GM12864 (cell line): ENCODE measurements around the gene ARFGAP1.

Experiments
- DNase-seq: peaks from one replicate; pipeline ENCODE4 v3.0.0-alpha.2; 2011; ENCODE audit warnings: low read depth
- H3K4me3 ChIP-seq: 2 replicates; pipeline ENCODE4 v1.5.1; 2011; ENCODE audit warnings: mild to moderate bottlenecking, low read depth, low read length, control low read depth
- TF ChIP-seq, protein P1 (sequence below): IDR thresholded peaks from 2 replicates; pipeline ENCODE4 v1.5.1; 2011; ENCODE audit warnings: low read depth, mild to moderate bottlenecking, moderate library complexity, low read length, control low read depth, inconsistent platforms; ENCODE audit errors: missing control alignments

The ARFGAP1 gene

DNA sequence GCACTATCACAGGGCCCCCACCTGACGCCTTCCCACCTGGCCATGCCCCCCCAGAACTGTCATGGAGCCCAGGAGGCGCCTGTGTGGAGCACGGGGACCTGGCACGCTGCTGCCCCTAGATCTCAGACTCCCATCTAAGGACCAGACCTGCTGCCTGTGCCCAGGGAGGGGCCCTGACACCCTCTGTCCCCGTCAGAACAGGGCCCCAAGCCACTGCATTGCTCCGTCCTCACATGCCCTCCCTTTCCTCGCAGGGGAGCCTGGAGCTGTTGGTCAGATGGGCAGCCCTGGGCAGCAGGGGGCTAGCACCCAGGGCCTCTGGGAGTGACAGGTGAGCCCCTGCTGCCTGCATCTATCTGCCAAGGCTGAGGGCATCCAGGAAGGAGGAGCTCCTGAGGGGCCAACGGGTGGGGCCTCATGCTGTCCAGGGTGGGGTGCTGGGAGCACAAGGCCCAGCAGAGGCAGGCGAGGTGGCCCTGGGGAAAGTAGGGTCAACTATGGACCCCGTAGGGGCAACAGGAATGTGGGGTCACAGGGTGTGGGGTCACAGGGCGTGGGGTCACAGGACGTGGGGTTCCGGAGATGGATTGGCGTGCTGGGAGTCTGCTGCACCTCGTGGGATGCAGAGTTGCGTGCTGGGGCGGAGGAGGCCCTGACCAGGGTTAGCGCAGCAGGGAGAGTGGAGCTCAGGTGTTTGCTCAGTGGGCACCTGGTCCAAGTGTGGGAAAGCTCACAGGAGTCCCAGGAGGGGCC, 56.9 kb downstream of the ARFGAP1 start:
- TF ChIP-seq, protein P1, sequence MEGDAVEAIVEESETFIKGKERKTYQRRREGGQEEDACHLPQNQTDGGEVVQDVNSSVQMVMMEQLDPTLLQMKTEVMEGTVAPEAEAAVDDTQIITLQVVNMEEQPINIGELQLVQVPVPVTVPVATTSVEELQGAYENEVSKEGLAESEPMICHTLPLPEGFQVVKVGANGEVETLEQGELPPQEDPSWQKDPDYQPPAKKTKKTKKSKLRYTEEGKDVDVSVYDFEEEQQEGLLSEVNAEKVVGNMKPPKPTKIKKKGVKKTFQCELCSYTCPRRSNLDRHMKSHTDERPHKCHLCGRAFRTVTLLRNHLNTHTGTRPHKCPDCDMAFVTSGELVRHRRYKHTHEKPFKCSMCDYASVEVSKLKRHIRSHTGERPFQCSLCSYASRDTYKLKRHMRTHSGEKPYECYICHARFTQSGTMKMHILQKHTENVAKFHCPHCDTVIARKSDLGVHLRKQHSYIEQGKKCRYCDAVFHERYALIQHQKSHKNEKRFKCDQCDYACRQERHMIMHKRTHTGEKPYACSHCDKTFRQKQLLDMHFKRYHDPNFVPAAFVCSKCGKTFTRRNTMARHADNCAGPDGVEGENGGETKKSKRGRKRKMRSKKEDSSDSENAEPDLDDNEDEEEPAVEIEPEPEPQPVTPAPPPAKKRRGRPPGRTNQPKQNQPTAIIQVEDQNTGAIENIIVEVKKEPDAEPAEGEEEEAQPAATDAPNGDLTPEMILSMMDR = no peak
- no peak for DNase-seq
- no peak overlapping the region for H3K4me3 ChIP-seq

DNA sequence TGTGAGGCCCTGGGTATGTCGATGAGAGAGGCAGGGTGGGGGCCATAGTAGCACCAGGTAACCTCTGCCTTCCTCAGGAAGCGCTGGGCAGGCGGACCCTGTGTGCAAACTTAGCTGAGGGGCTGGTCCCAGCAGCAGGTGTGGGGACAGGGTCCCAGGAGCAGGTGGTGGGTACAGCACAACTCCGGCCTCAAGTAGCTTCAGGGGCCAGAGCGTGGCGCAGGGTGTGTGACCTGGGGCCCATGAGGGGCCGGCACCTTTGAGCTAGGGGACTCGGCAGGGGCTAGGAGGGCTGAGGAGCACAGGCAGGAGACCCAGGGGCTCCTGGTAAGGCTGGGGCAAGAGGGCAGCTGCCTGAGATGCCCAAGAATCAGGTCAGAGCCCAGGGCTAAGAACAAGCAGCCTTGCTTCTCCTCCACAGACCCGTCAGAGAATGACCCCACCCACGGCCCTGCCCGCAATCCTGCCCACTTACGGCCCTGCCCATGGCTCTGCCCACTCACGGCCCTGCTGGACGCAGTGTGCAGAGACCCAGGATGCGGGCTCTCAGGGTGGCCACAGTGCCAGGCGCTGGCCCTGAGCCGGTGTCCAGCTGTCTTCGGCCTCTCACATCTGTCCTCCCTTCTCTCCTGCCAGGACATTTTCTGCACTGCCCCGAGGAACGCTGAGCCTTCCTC, 57.6 kb downstream of the ARFGAP1 start:
- DNase-seq = no peak
- no peak overlapping the region for H3K4me3 ChIP-seq
- TF ChIP-seq, protein P1 = no peak

DNA sequence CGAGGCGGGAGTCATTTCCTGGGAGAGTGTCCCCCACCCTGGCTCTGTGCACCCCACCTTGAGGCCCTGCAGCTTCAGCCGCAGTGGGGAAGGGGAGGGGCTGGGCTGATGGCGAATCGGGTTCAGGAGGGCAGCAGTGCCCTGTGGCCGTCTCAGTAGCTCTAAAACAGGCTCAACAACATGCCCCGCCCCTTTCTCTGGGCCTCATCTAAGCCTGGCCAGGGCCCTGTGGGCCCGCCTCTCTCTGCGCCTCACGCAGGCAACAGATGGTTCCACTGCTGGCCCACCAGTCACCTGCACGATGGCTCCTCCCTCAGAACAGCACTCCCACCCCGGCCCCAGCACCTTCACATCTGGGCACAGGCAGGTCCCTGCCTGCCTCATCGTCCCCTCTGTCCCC, 58.3 kb downstream of the ARFGAP1 start:
- no peak for DNase-seq

DNA sequence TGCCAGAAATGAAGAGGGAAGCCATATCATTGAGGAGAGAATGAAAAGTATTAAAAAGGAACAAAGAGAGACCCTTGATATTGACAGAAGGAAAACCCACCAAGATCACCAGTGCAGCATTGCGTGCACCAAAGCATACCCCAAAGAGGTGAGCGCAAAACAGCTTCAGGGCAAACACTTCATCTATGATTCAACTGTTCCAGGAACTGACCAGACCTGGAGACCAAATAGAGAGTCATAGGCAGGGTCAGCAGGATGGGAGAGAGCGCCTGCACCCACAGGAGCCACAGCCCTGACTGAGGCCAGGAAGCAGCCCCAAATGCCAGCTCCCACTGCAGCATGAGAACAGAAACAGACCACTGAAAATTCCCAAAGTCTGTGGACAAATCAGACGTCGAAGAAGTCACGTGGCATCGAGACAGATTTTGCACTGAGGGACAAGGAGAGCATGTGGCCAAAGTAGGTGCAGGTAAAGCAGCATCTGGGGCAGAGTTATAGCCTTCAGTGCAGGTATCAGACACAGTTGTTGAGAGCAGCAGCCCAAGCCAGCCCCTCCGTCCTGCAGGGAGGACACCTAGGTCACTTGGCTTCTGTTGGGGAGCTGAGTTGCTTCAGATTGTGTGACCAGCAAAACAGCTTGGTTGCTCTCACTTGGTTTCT, 59.3 kb downstream of the ARFGAP1 start:
- no peak overlapping the region for H3K4me3 ChIP-seq
- no peak for DNase-seq
- TF ChIP-seq, protein P1 = no peak

More for the DNA sequence above, 58.3 kb downstream of the ARFGAP1 start:
- H3K4me3 ChIP-seq = no peak overlapping the region
- TF ChIP-seq, protein P1 = no peak

DNA sequence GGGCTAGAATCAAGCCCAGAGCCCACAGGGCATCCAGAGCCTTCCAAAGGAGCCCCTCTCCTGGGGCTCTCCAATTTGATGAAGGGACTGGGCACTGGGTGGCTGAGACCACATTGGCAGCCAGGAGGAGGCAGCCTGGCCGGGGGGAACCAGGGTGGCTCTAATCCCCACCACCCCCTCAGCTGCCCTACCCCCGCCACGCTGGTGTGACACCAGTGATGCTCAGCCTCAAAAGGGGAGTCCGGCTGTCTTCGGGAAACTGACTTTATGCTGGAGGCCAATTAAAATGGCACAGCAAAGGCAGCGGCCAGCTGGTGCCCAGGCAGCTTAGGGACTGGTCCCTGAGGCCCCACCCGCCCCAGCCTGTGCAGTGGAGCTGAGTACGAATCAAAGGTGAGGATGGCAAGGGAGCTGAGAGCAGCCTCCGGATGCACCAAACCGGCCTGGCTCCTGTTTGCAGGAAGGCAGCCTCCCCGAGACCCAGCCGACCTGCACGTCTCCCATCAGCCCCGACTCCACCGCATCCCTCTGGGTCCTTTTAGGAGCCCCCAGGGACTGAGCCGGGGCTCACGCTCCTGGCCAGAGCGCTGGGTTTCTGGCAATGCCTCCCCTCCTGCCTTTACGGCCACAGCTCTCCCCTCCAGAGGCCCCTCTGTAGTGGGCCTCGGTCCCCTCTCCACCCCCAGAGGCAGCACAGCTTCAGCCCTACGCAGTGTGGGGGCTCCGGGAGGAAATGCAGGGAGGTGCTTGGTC, 60.1 kb downstream of the ARFGAP1 start:
- no peak for DNase-seq
- TF ChIP-seq, protein P1 = no peak
- H3K4me3 ChIP-seq = no peak overlapping the region

DNA sequence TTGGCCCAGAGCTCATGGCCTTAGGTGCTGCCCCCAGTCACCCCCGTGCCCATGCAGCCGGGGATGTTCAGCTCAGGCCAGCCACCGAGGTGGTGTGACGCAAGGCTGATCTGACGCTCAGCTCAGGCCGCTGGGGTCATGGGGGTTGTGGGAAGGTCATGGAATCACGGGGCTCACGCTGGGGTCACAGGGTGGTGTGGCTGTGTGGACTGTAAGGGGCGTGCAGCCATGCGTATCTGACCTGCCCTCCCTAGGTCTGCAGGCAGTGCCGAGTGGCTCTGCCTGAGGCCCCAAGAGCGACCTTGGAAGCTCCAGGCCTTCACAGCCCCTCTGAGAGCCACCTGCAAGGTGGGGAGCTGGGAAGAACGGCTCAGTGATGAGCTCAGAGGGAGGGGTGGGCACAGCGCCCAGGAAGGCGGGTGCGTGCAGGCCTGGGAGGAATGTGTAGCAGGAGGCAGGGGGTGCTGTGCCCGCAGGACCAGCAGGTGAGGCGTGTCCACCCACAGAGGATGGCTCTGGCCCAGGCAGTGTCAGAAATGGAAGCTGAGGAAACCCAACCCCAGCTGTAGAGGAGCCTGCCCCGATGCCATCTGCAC, 60.7 kb downstream of the ARFGAP1 start:
- H3K4me3 ChIP-seq = no peak overlapping the region
- DNase-seq = no peak
- TF ChIP-seq, protein P1 = no peak
